HEK293T (cell line): ENCODE measurements around the gene VAMP2.

Experiments
- ARNT ChIP-seq: fragments of 450-650 bp; IDR thresholded peaks from 2 replicates; pipeline ENCODE4 v1.6.1; 2017; ENCODE audit warnings: mild to moderate bottlenecking
- ELF4 ChIP-seq: fragments of 450-650 bp; IDR thresholded peaks from 2 replicates; pipeline ENCODE4 v1.6.1; 2017; ENCODE audit warnings: antibody characterized with exemption
- FOXA1 ChIP-seq: fragments of 450-650 bp; IDR thresholded peaks from 2 replicates; pipeline ENCODE4 v1.6.1; 2016; ENCODE audit warnings: mild to moderate bottlenecking
- FOXM1 ChIP-seq: fragments of 450-650 bp; IDR thresholded peaks from 2 replicates; pipeline ENCODE4 v1.6.1; 2017; ENCODE audit warnings: mild to moderate bottlenecking, borderline replicate concordance
- HDGF ChIP-seq: fragments of 450-650 bp; IDR thresholded peaks from 2 replicates; pipeline ENCODE4 v1.6.1; 2017; ENCODE audit warnings: antibody characterized with exemption, borderline replicate concordance
- L3MBTL2 ChIP-seq: fragments of 450-650 bp; conservative IDR thresholded peaks from 2 replicates; pipeline ENCODE4 v1.6.1; 2016; ENCODE audit warnings: mild to moderate bottlenecking
- NFRKB ChIP-seq: fragments of 450-650 bp; IDR thresholded peaks from 2 replicates; pipeline ENCODE4 v1.6.1; 2016; ENCODE audit warnings: mild to moderate bottlenecking, moderate library complexity
- SP1 ChIP-seq: fragments of 450-650 bp; IDR thresholded peaks from 2 replicates; pipeline ENCODE4 v1.6.1; 2017
- SUZ12 ChIP-seq: fragments of 450-650 bp; IDR thresholded peaks from 2 replicates; pipeline ENCODE4 v1.6.1; 2016; ENCODE audit warnings: mild to moderate bottlenecking
- TARDBP ChIP-seq: fragments of 450-650 bp; IDR thresholded peaks from 2 replicates; pipeline ENCODE4 v1.6.1; 2016
- TF ChIP-seq, protein P1 (sequence below): fragments of 450-650 bp; IDR thresholded peaks from 2 replicates; pipeline ENCODE4 v1.6.1; 2016

DNA sequence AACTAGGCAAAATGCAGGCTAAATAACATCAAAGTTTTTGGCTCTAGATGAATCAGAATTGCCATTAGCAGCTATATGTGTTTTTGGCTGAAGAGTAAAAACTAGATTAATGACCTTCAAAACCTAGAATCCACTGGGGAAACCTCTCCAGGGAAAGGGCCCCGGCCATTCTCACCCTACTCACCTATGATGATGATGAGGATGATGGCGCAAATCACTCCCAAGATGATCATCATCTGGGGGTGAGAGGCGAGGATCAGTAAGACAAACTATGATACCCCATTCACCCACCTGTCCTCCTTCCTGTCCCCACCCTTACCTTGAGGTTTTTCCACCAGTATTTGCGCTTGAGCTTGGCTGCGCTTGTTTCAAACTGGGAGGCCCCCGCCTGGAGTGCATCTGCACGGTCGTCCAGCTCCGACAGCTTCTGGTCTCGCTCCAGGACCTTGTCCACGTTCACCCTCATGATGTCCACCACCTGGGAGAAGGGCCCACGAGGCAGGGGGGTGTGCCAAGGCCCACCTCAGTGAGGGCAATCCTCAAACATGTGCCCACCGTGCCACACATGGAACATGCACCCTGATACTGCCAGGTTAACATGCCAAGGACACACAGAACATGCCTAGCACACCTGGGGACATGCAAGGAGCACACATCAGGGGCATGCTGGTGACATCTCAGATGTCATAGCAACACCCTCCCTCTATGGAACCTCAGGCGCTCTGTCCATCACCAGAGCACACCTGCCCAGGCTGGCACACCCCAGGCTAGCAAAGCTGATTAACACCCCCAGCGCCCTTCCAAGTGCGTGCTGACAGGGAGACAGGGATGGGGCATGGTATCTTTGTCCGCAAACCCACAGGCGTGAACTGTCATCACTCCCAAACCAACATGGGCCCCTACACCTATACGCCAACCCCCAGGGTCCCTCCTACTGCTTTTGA lies 1.2 kb downstream of the VAMP2 start:
- TF ChIP-seq FOXA1 (no peak), FOXM1 (no peak), ELF4 (no peak), TARDBP (no peak), NFRKB (no peak), SP1 (no peak), SUZ12 (no peak), HDGF (no peak), L3MBTL2 (no peak), ARNT (no peak)
- TF ChIP-seq, protein P1, sequence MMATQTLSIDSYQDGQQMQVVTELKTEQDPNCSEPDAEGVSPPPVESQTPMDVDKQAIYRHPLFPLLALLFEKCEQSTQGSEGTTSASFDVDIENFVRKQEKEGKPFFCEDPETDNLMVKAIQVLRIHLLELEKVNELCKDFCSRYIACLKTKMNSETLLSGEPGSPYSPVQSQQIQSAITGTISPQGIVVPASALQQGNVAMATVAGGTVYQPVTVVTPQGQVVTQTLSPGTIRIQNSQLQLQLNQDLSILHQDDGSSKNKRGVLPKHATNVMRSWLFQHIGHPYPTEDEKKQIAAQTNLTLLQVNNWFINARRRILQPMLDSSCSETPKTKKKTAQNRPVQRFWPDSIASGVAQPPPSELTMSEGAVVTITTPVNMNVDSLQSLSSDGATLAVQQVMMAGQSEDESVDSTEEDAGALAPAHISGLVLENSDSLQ, result no peak
